Measurements from ENCODE around the gene LIPG. TPM values are rescaled to one million over a fixed set of nuclear protein-coding genes. Genes with fewer than 3 reads are reported as not detected.
A peak's percentile ranks its signal among the peaks of the same experiment; 100 is the strongest.

The LIPG gene
- polyA plus RNA-seq, 2 of the 4 experiments (the other 2 are of a cell fraction) = 0.36 to 0.65 TPM

GRCh38 chr18:49628881-49629795, 67.3 kb downstream of the LIPG start (continued):
- no peak for TF ChIP-seq MYC (IDR thresholded peaks at IDR 0.05; ENCODE audit: borderline replicate concordance, low read length)
- TF ChIP-seq RNF2 (IDR thresholded peaks at IDR 0.05; ENCODE audit: borderline replicate concordance, low read depth) = no peak

GRCh38 chr18:49630246-49630699, 68.4 kb downstream of the LIPG start:
- H3K9me3 ChIP-seq = no peaks in the 10 kb centered on the region
- ChIA-PET POLR2A (no interaction called here), CTCF (interaction anchor here (1.0 to 1.2 kb wide), 2 partner anchors 10 to 66 kb away, joined by 3 read pairs; no protein-coding TSS in a partner anchor)
- H3K4me1 ChIP-seq = no peaks in the 10 kb centered on the region
- ATAC-seq (no peak), DNase-seq (ENCODE audit: low read depth in 1 of 2, low spot score in 1 of 2) (peak in 1 of 2 experiments; percentile 6), FAIRE-seq (no peak)
- TF ChIP-seq CHD4 (IDR thresholded peaks at IDR 0.05; ENCODE audit: borderline replicate concordance) = no peak
- no peak overlapping the region for H3K4me2 ChIP-seq
- no peak overlapping the region for H3K4me3 ChIP-seq
- no peak overlapping the region for H3K27ac ChIP-seq

DNA sequence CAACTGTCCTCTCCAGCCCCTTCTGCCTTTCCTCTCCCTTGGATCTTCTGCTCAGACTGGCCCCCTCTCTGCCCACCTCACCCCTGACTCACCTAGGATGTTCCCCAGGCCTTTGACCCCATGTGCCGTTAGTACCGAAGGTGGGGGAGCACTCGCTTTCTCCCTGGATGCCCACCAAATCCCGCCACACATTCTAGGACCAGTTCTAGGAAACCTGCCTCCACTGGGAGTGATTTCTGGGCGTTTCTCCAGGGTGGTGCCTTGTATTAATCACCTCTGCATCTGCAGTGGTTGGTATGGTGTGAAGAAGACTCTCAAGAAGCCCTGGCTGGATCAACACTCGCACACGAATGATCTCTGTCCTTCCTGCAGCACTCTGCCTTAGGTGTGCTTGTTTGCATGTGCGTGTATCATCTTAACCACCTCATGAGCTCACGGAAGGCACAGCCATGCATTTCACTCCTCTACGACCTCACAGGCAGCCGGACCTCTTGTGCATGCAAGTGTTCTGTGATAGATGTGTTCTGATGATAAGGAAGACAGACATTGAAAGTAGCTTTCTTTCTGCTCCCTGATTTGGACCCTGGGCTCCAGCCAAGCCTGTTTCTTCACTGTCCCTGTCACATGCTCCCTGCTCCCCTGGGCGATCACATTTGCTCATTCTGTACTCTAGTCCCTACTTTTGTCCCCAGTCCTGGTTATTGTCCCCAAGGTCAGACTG, 69.4 kb downstream of the LIPG start:
- no peaks in the 10 kb centered on the region for H3K9me3 ChIP-seq
- 68% methylated on average over 10 of the region's 12 CpGs for WGBS (ENCODE audit: missing lambda C conversion rate)
- ChIA-PET CTCF (interaction anchor here (0.6 kb wide), 1 partner anchor 44 kb away, joined by 4 read pairs; no protein-coding TSS in a partner anchor), POLR2A (no interaction called here)
- FAIRE-seq (no peak), ATAC-seq (no peak), DNase-seq (ENCODE audit: low read depth in 1 of 2, low spot score in 1 of 2) (no peak)
- H3K4me2 ChIP-seq = no peak overlapping the region
- TF ChIP-seq ZSCAN20 (CRISPR knock-in tag; IDR thresholded peaks at IDR 0.05) = no peak
- no peak for TF ChIP-seq JUN (IDR thresholded peaks at IDR 0.05)
- TF ChIP-seq USF2 (IDR thresholded peaks at IDR 0.05) = no peak
- TF ChIP-seq KDM5A (IDR thresholded peaks at IDR 0.05) = no peak
- no peak for TF ChIP-seq TP53 (CRISPR knock-in tag; IDR thresholded peaks at IDR 0.05)
- TF ChIP-seq TFCP2L1 (CRISPR knock-in tag; IDR thresholded peaks at IDR 0.05) = no peak
- TF ChIP-seq, protein P1, sequence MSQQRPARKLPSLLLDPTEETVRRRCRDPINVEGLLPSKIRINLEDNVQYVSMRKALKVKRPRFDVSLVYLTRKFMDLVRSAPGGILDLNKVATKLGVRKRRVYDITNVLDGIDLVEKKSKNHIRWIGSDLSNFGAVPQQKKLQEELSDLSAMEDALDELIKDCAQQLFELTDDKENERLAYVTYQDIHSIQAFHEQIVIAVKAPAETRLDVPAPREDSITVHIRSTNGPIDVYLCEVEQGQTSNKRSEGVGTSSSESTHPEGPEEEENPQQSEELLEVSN (IDR thresholded peaks at IDR 0.05; ENCODE audit: borderline replicate concordance, low read depth) = no peak
- TF ChIP-seq RCOR1 (IDR thresholded peaks at IDR 0.05; ENCODE audit: low read depth, low read length) = no peak
- no peak for TF ChIP-seq POLR2A (IDR thresholded peaks at IDR 0.05; ENCODE audit: low read length)
- no peak for TF ChIP-seq EHF (CRISPR knock-in tag; IDR thresholded peaks at IDR 0.05)
- no peak for TF ChIP-seq GATA3 (IDR thresholded peaks at IDR 0.05; ENCODE audit: borderline replicate concordance)
- no peak for TF ChIP-seq ESRRA (IDR thresholded peaks at IDR 0.05; ENCODE audit: borderline replicate concordance, low read length)
- TF ChIP-seq EHMT2 (IDR thresholded peaks at IDR 0.05; ENCODE audit: low read depth) = no peak
- H3K4me3 ChIP-seq = no peak overlapping the region
- H3K27ac ChIP-seq = no peak overlapping the region
- H3K4me1 ChIP-seq = no peaks in the 10 kb centered on the region

GRCh38 chr18:49632588-49632987, 70.7 kb downstream of the LIPG start:
- POLR2A ChIA-PET = no interaction called here
- no peak overlapping the region for H3K27ac ChIP-seq
- no peaks in the 10 kb centered on the region for H3K9me3 ChIP-seq
- no peak overlapping the region for H3K4me3 ChIP-seq
- CTCF ChIA-PET = no interaction called here
- 28% methylated on average over 8 of the region's 10 CpGs for WGBS (ENCODE audit: missing lambda C conversion rate)
- no peak overlapping the region for H3K4me2 ChIP-seq
- no peak for ATAC-seq
- FAIRE-seq = no peak
- H3K4me1 ChIP-seq = no peaks in the 10 kb centered on the region
- no peak for DNase-seq (ENCODE audit: low read depth in 1 of 2, low spot score in 1 of 2)
- TF ChIP-seq HOXA7 (CRISPR knock-in tag; IDR thresholded peaks at IDR 0.05) = no peak
- no peak for TF ChIP-seq ZC3H11A (IDR thresholded peaks at IDR 0.05)
- no peak for TF ChIP-seq HES2 (IDR thresholded peaks at IDR 0.05)
- TF ChIP-seq NFE2L2 (conservative IDR thresholded peaks at IDR 0.05; ENCODE audit: low read length) = no peak
- TF ChIP-seq EHF (CRISPR knock-in tag; IDR thresholded peaks at IDR 0.05) = no peak
- TF ChIP-seq CTCF (IDR thresholded peaks at IDR 0.05) = no peak
- no peak for TF ChIP-seq MAFK (IDR thresholded peaks at IDR 0.05; ENCODE audit: partially characterized antibody)
- no peak for TF ChIP-seq GATA3 (IDR thresholded peaks at IDR 0.05; ENCODE audit: borderline replicate concordance)
- no peak for TF ChIP-seq HDAC2 (IDR thresholded peaks at IDR 0.05)
- no peak for TF ChIP-seq KDM1A (IDR thresholded peaks at IDR 0.05; ENCODE audit: low read depth)
- TF ChIP-seq BHLHE40 (IDR thresholded peaks at IDR 0.05; ENCODE audit: low read depth, low read length) = no peak
- no peak for TF ChIP-seq FOSL2 (IDR thresholded peaks at IDR 0.05)
- TF ChIP-seq FOSL2 (CRISPR knock-in tag; IDR thresholded peaks at IDR 0.05) = no peak
- TF ChIP-seq, protein P2, sequence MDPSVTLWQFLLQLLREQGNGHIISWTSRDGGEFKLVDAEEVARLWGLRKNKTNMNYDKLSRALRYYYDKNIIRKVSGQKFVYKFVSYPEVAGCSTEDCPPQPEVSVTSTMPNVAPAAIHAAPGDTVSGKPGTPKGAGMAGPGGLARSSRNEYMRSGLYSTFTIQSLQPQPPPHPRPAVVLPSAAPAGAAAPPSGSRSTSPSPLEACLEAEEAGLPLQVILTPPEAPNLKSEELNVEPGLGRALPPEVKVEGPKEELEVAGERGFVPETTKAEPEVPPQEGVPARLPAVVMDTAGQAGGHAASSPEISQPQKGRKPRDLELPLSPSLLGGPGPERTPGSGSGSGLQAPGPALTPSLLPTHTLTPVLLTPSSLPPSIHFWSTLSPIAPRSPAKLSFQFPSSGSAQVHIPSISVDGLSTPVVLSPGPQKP (IDR thresholded peaks at IDR 0.05; ENCODE audit: low read depth, low read length) = no peak
- TF ChIP-seq JUNB (IDR thresholded peaks at IDR 0.05) = no peak

All from A549 (cell line).